HAP-1 (cell line): ENCODE measurements around the gene DAP.
A peak's percentile ranks its signal among the peaks of the same experiment; 100 is the strongest.

ENCODE experiments used
- DNase-seq, 2 experiments: peaks; one replicate each; pipeline ENCODE4 v3.0.0-alpha.2; 2016 to 2020; ENCODE audit warnings: low spot score in 2 of 2
- H3K27me3 ChIP-seq: fragments of 250-450 bp; sonication (Bioruptor Pico); 2 replicates; pipeline ENCODE4 v1.5.1; 2020; ENCODE audit warnings: low read depth, mild to moderate bottlenecking, moderate library complexity
- H3K36me3 ChIP-seq: fragments of 250-450 bp; sonication (Bioruptor Pico); replicated peaks from 2 replicates; pipeline ENCODE4 v1.5.1; 2020; ENCODE audit warnings: mild to moderate bottlenecking
- H3K4me1 ChIP-seq: fragments of 250-450 bp; sonication (Bioruptor Pico); 2 replicates; pipeline ENCODE4 v1.5.1; 2020; ENCODE audit warnings: mild to moderate bottlenecking
- H3K4me3 ChIP-seq: fragments of 250-450 bp; sonication (Bioruptor Pico); 2 replicates; pipeline ENCODE4 v1.5.1; 2020; ENCODE audit warnings: mild to moderate bottlenecking, moderate library complexity
- H3K9me3 ChIP-seq: fragments of 250-450 bp; sonication (Bioruptor Pico); 2 replicates; pipeline ENCODE4 v1.5.1; 2020; ENCODE audit warnings: mild to moderate bottlenecking, moderate library complexity
- in situ Hi-C: fragments of 300-500 bp; cut with MboI; formaldehyde crosslinking; loops from 3 replicates; pipeline ENCODE4 v1.14.3; 2020; ENCODE audit warnings: low sequenced_read_pairs, inconsistent platforms, mixed read lengths

DAP gene

GRCh38 chr5:10695055-10695649 is 65.9 kb downstream of the DAP start:
- Histone ChIP-seq H3K4me3 (no peak overlapping the region), H3K9me3 (no peaks in the 10 kb centered on the region), H3K36me3 (no peaks in the 10 kb centered on the region), H3K27me3 (no peaks in the 10 kb centered on the region), H3K4me1 (no peaks in the 10 kb centered on the region)
- DNase-seq = peak; percentile 38 to 64
- in situ Hi-C loops = no loop called here

GRCh38 chr5:10691826-10692785 is 68.9 kb downstream of the DAP start:
- Histone ChIP-seq H3K27me3 (no peaks in the 10 kb centered on the region), H3K9me3 (no peaks in the 10 kb centered on the region), H3K36me3 (no peaks in the 10 kb centered on the region), H3K4me3 (no peak overlapping the region), H3K4me1 (no peaks in the 10 kb centered on the region)
- in situ Hi-C loops = no loop called here
- DNase-seq = no peak

GRCh38 chr5:10690460-10691440 is 70.3 kb downstream of the DAP start:
- Histone ChIP-seq H3K27me3 (no peaks in the 10 kb centered on the region), H3K9me3 (no peaks in the 10 kb centered on the region), H3K36me3 (no peaks in the 10 kb centered on the region), H3K4me1 (no peaks in the 10 kb centered on the region), H3K4me3 (no peak overlapping the region)
- in situ Hi-C loops = no loop called here
- DNase-seq = no peak

GRCh38 chr5:10689391-10690081 is 71.5 kb downstream of the DAP start:
- Histone ChIP-seq H3K27me3 (no peaks in the 10 kb centered on the region), H3K4me1 (no peaks in the 10 kb centered on the region), H3K36me3 (0 out of 2 replicates have a peak, but pooled peaks cover 3% of the 10 kb centered on the region), H3K4me3 (no peak overlapping the region), H3K9me3 (no peaks in the 10 kb centered on the region)
- peak in 1 of 2 experiments; percentile 37 for DNase-seq
- in situ Hi-C loops = no loop called here

DNA sequence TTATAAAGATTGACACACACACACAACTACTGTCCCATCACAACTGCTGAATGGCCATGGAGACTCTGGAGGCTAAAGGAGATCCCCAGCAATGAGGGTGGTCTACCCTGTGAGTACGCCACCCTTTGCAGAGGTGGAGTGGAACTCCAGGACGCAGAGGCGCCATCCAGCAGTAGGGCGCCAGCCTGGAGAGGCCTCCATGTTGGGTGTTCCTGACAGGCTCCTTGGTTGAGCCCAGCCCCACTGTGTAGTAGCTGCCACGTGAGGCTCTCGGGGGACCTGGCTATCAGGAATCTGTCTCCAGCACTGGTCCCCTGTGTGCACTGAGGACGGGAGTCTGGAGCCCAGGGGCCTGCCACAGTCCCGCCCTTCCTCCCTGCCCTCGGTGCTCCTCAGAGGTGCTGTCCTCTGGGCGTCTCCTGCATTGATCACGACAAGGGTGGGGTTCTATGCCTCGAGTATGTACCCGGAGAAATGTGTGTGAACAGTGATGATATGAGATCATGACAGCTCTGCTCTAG is 72.3 kb downstream of the DAP start:
- Histone ChIP-seq H3K27me3 (no peaks in the 10 kb centered on the region), H3K4me1 (no peaks in the 10 kb centered on the region), H3K4me3 (no peak overlapping the region), H3K36me3 (0 out of 2 replicates have a peak, but pooled peaks cover 3% of the 10 kb centered on the region), H3K9me3 (no peaks in the 10 kb centered on the region)
- in situ Hi-C loops = no loop called here
- DNase-seq = no peak

GRCh38 chr5:10686890-10687289 is 74.1 kb downstream of the DAP start:
- no peaks in the 10 kb centered on the region for H3K9me3 ChIP-seq
- no peak overlapping the region for H3K4me3 ChIP-seq
- in situ Hi-C loops = no loop called here
- 0 out of 2 replicates have a peak, but pooled peaks cover 3% of the 10 kb centered on the region for H3K36me3 ChIP-seq
- no peaks in the 10 kb centered on the region for H3K4me1 ChIP-seq
- no peak for DNase-seq
- no peaks in the 10 kb centered on the region for H3K27me3 ChIP-seq

GRCh38 chr5:10685115-10685521 is 75.9 kb downstream of the DAP start:
- no peak for DNase-seq
- Histone ChIP-seq H3K9me3 (no peaks in the 10 kb centered on the region), H3K27me3 (no peaks in the 10 kb centered on the region), H3K36me3 (peaks cover 3% of the 10 kb centered on the region; the same call in 1 of the 2 replicates), H3K4me3 (no peak overlapping the region), H3K4me1 (no peaks in the 10 kb centered on the region)
- in situ Hi-C loops = no loop called here

DNA sequence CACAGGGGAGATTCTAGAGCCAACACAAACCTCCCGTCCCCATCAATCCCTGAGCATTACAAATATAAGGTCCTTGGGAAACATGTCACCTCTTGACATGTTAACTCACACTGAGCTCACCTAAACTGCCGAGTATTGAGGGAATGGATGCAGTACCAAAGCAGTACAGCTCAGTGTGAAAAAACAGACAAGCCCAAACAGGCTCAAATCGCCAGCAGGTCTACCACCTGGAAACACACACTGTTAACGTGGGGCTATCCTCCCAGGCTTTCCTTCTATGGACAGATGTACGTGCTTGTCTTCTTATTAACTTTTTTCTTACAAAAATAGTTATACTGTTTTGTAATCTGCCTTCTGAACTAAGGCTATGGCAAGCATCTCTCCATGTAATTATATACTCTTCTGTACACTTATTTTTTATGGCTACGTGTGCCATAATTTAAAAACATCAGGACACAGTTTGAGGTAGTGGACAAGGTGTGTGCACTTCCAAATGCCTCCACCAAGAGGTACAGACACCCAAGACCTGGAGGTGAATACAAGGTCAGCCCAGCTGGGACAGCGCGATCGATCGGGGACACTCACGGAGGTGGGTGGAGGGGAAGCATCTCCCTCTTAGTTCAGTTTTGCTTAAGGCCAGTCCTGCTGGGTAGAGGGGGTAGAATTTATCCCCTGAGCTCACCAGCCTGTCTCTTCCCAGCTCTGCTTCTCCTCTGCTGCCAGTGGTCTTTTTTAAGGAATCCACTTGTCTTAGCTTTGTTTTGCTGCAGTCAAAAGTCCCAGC is 76.5 kb downstream of the DAP start:
- Histone ChIP-seq H3K36me3 (peaks cover 3% of the 10 kb centered on the region; the same call in 1 of the 2 replicates), H3K27me3 (no peaks in the 10 kb centered on the region), H3K4me3 (no peak overlapping the region), H3K9me3 (no peaks in the 10 kb centered on the region), H3K4me1 (no peaks in the 10 kb centered on the region)
- DNase-seq = no peak
- in situ Hi-C loops = no loop called here

GRCh38 chr5:10682801-10683525 is 78.1 kb downstream of the DAP start:
- Histone ChIP-seq H3K36me3 (peaks cover 3% of the 10 kb centered on the region; the same call in 1 of the 2 replicates), H3K4me3 (no peak overlapping the region), H3K4me1 (no peaks in the 10 kb centered on the region), H3K9me3 (no peaks in the 10 kb centered on the region), H3K27me3 (no peaks in the 10 kb centered on the region)
- in situ Hi-C loops = no loop called here
- no peak for DNase-seq

DNA sequence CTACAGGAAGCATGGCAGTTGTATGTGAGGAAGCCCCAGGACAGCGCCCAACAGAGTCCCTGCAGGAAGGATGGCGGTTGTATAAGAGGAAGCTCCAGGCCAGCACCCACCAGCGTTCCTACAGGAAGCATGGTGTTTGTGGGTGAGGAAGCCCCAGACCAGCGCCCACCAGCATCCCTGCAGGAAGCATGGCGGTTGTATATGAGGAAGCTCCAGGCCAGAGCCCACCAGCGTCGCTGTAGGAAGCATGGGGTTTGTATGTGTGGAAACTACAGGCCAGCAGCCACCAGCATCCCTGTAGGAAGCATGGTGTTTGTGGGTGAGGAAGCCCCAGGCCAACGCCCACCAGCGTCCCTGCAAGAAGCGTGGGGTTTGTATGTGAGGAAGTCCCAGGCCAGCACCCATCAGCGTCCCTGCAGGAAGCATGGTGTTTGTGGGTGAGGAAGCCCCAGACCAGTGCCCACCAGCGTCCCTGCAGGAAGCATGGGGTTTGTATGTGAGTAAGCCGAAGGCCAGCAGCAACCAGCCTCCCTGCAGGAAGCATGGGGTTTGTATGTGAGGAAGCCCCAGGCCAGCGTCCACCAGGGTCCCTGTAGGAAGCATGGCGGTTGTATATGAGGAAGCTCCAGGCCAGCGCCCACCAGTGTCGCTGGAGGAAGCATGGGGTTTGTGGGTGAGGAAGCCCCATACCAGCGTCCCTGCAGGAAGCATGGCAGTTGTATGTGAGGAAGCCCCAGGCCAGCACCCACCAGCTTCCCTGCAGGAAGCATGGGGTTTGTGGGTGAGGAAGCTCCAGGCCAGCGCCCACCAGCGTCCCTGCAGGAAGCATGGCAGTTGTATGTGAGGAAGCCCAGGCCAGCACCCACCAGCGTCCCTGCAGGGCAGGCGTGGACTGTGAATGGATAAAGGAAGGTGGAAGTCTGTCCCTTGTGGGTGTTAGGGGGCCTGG is 79.0 kb downstream of the DAP start:
- Histone ChIP-seq H3K4me1 (no peaks in the 10 kb centered on the region), H3K9me3 (no peaks in the 10 kb centered on the region), H3K36me3 (peaks cover 3% of the 10 kb centered on the region; the same call in 1 of the 2 replicates), H3K27me3 (no peaks in the 10 kb centered on the region), H3K4me3 (no peak overlapping the region)
- in situ Hi-C loops = no loop called here
- DNase-seq = no peak

DNA sequence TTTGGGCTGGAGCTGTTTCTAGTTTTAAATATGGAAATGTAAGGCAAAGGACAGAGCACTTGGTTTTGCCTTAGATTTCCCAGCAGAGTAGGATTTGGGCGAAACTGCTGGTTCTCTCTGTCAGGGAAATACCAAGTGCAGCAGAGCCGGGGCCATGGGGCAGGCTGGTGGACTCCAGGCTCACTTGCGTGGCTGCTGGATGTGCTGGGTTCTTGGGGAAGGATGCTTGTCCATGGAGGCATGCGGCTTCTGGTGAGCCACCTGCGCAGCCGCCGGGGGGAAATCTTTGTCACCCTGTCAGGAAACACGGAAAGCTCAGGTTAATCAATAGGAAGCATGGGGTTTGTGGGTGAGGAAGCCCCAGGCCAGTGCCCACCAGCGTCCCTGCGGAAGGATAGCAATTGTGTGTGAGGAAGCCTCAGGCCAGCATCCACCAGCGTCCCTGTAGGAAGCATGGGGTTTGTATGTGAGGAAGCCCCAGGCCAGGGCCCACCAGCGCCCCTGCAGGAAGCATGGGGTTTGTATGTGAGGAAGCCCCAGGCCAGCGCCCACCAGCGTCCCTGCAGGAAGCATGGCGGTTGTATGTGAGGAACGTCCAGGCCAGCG is 80.1 kb downstream of the DAP start:
- no peak for DNase-seq
- H3K9me3 ChIP-seq = no peaks in the 10 kb centered on the region
- in situ Hi-C loops = no loop called here
- H3K36me3 ChIP-seq = peaks cover 3% of the 10 kb centered on the region; the same call in 1 of the 2 replicates
- H3K27me3 ChIP-seq = no peaks in the 10 kb centered on the region
- no peak overlapping the region for H3K4me3 ChIP-seq
- no peaks in the 10 kb centered on the region for H3K4me1 ChIP-seq
